ENCODE measurements around the gene EML6.
"Not testable (repeated sequence)": the region's sequence is repeated elsewhere in the genome, so short reads cannot be mapped to it uniquely, and the experiment has no call there.

Gene EML6

DNA sequence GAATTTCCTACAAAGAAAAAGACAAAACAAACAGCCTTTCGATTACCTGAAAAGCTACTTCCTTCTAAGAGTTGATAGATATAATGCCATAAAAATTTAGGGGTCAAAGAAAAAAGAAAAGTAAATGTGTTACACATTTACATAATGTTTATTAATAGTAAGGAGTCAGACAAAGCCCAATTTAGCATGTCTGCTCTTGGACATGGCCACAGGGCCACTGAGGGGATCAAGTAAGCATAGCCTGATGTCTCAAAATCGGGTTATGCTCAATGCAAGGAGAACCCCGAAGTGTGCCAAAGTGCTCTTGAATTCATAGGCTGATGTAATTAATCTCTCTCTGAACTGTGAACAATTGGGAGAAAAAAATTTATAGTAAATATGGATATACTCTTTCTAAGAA lies 265.1 kb downstream of the EML6 start:
- no peaks in the 10 kb centered on the region for H3K9me3 Mint-ChIP-seq
- H3K27ac Mint-ChIP-seq: no peak overlapping the region
- H3K36me3 Mint-ChIP-seq (ENCODE audit: low read depth): peaks cover 40% of the 10 kb centered on the region
- H3K4me1 Mint-ChIP-seq (ENCODE audit: low read depth): peaks cover 54% of the 10 kb centered on the region
- H3K27me3 Mint-ChIP-seq: no peaks in the 10 kb centered on the region
- H3K4me3 Mint-ChIP-seq: no peak overlapping the region
- DNase-seq: no peak

DNA sequence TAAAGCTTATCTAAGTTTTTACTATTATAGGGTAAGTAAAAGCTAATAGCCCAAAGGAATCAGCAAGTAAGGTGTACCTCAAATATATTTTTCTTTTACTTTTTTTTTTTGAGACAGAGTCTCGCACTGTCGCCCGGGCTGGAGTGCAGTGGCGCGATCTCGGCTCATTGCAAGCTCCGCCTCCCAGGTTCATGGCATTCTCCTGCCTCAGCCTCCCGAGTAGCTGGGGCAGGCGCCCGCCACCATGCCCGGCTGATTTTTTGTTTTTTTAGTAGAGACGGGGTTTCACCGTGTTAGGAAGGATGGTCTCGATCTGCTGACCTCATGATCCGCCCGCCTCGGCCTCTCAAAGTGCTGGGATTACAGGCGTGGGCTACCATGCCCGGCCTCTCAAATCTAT lies 267.2 kb downstream of the EML6 start:
- H3K9me3 Mint-ChIP-seq, DNase-seq, H3K27me3 Mint-ChIP-seq, H3K27ac Mint-ChIP-seq, H3K4me3 Mint-ChIP-seq: not testable (repeated sequence)
- Mint-ChIP-seq H3K36me3 (ENCODE audit: low read depth) (peaks cover 23% of the 10 kb centered on the region), H3K4me1 (ENCODE audit: low read depth) (peaks cover 55% of the 10 kb centered on the region)

DNA sequence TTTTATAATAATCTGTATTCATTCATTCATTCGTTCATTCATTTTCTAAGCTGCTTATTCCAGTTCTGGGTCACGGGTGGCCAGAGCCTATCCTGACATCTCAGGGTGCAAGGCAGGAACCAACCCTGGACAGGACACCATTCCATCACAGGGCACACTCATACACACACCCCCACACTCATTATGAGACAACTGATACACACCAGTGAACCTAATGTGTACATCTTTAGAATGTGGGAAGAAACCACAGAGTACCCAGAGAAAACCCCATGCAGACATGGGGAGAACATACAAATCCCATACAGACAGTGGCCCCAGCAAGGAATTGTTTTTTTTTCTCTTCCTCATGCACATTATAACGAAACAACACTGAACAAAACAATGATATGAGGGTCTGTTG lies 272.1 kb downstream of the EML6 start:
- H3K4me3 Mint-ChIP-seq: no peak overlapping the region
- H3K9me3 Mint-ChIP-seq: no peaks in the 10 kb centered on the region
- peak overlapping the region; percentile 52 for H3K27ac Mint-ChIP-seq
- H3K27me3 Mint-ChIP-seq: no peaks in the 10 kb centered on the region
- peaks cover 77% of the 10 kb centered on the region for H3K4me1 Mint-ChIP-seq (ENCODE audit: low read depth)
- peaks cover 6% of the 10 kb centered on the region for H3K36me3 Mint-ChIP-seq (ENCODE audit: low read depth)
- DNase-seq: no peak

DNA sequence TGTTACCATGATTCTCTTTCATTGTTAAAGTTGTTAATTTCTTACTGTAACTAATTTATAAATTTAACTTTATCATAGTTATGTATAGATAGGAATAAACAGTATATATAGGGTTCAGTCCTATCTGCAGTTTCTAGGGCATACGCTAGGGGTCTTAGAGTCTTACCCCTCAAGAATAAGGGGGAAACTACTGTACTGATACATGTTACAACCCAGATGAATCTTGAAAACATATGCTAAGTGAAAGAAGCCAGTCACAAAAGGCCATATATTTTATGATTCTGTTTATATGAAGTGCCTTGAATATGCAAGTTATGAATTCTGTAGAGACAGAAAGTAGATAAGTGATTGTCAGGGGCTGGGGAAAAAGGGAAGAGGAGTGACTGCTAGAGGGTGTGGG lies 274.4 kb downstream of the EML6 start:
- Mint-ChIP-seq H3K27me3 (no peaks in the 10 kb centered on the region), H3K9me3 (no peaks in the 10 kb centered on the region), H3K27ac (no peak overlapping the region), H3K4me3 (no peak overlapping the region), H3K36me3 (ENCODE audit: low read depth) (peaks cover 4% of the 10 kb centered on the region), H3K4me1 (ENCODE audit: low read depth) (peaks cover 77% of the 10 kb centered on the region)
- DNase-seq: no peak

DNA sequence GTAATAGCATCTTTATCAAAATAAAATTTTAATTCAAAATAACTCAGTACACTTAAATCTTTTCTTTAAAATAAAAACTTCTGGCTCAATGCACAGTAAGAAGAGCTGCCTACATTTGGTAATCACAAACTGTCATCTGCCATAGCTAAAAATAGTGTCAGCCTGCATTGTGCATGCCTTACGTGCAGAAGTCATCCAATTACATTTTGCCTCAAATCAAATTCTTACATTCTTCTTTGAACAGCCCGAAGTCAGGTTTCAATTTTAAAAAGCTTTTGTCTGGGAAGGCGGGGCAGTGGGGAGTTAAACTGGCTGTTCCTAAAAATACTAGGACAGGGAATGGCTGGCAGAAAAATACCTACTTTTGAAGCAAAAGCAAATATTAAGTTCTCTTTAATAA lies 275.7 kb downstream of the EML6 start:
- Mint-ChIP-seq H3K4me1 (ENCODE audit: low read depth) (peaks cover 79% of the 10 kb centered on the region), H3K9me3 (no peaks in the 10 kb centered on the region), H3K27me3 (no peaks in the 10 kb centered on the region), H3K36me3 (ENCODE audit: low read depth) (peaks cover 4% of the 10 kb centered on the region), H3K27ac (no peak overlapping the region), H3K4me3 (no peak overlapping the region)
- no peak for DNase-seq

DNA sequence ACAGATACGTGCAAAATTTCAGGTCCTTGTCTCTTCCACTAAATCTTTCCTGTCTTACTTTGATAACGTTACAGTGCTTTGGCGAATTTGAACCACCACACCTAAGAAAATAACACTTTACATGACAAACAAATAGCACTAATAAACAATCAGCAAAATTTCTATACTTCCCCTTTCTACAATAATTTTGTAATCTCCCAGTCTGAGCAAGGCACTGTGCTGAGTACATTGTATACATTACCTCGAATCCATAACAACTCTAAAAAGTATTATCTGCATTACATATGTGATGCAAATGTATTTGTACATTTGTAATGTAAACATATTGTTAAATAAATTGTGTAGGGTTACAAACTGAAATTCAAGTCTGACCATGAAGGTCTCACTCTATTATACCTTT lies 276.9 kb downstream of the EML6 start:
- Mint-ChIP-seq H3K4me1 (ENCODE audit: low read depth) (peaks cover 75% of the 10 kb centered on the region), H3K27me3 (no peaks in the 10 kb centered on the region), H3K9me3 (no peaks in the 10 kb centered on the region), H3K27ac (no peak overlapping the region), H3K4me3 (no peak overlapping the region), H3K36me3 (ENCODE audit: low read depth) (peaks cover 4% of the 10 kb centered on the region)
- no peak for DNase-seq

DNA sequence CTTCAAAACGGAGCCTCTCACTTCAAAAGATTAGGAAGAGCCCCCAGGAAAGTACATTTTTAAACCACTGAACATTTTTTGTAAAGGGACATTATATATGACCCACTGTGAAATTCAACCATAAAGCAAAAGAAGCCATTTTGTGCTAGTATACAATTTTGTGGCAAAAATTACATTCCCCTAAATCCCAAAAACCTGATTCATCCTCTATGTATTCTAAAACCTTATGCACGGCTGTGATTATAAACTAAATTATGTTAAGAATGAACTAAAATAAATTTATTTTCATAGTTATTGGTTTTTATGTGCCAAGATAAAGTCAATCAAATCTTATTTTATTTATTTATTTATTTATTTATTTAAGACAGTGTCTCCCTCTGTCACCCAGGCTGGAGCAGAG lies 278.3 kb downstream of the EML6 start:
- Mint-ChIP-seq H3K36me3 (ENCODE audit: low read depth) (no peaks in the 10 kb centered on the region), H3K27ac (no peak overlapping the region), H3K4me1 (ENCODE audit: low read depth) (peaks cover 74% of the 10 kb centered on the region), H3K27me3 (no peaks in the 10 kb centered on the region), H3K9me3 (no peaks in the 10 kb centered on the region), H3K4me3 (no peak overlapping the region)
- no peak for DNase-seq

DNA sequence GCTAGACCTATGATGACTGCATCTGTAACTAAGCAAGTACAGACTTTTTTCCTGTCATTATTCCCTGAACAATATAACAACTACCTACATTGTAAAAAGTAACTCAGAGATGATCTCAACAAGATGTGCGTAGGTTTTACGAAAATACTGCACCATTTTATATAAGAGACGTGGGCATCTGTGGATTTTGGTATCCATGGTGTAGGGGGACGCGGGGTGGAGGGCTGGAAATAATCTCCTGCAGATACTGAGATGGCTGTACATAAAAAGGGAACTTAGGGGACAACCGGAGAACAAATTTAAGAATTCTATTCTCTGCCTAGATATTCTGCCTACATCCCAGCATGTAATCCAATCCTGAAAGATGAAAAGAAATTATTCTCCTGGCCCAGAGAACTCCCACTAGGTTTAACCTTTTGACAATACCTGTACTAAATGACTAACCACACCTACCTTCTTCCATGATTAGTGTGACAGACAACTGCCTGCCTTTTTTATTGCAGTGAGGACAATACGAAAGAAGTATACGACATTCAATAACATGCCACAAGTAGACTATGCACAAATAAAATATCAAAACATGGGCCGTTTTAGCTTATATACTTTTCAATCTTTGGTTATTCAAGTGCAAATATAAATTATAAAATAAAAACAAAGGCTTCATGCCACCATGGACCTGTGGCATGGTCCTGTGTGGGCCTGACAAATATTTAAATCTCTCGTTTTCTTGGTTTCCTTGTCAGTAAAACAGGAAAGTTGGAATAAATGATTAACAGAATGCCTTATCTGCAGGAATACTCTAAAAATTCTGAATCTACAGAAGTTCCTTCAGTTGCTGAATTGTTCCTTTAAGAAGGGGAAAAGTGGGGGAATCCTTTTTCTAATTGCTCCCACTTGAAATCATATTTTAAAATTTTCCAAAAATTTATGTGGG lies 280.5 kb downstream of the EML6 start:
- no peak for DNase-seq
- Mint-ChIP-seq H3K4me1 (ENCODE audit: low read depth) (peaks cover 68% of the 10 kb centered on the region), H3K27me3 (no peaks in the 10 kb centered on the region), H3K27ac (no peak overlapping the region), H3K36me3 (ENCODE audit: low read depth) (no peaks in the 10 kb centered on the region), H3K9me3 (no peaks in the 10 kb centered on the region), H3K4me3 (no peak overlapping the region)

DNA sequence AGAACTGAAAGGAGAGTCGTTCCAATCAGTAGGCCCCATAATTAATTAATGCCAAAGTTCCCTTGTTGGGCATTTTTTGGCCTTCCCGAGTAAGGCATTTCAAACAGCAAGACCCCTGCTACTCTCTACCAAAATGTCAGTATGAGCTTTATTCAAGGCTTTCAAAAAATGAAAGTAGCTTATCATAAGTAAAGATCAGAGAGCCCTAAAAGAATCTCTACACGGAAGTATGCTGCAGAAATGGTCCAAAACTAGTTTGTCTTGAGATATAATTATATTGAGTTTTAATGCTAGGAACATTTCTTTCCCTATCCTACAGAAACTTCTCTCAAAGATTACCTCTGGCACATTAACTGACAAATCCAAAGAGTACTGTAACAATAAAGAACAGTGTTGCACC lies 282.8 kb downstream of the EML6 start:
- H3K36me3 Mint-ChIP-seq (ENCODE audit: low read depth): no peaks in the 10 kb centered on the region

DNA sequence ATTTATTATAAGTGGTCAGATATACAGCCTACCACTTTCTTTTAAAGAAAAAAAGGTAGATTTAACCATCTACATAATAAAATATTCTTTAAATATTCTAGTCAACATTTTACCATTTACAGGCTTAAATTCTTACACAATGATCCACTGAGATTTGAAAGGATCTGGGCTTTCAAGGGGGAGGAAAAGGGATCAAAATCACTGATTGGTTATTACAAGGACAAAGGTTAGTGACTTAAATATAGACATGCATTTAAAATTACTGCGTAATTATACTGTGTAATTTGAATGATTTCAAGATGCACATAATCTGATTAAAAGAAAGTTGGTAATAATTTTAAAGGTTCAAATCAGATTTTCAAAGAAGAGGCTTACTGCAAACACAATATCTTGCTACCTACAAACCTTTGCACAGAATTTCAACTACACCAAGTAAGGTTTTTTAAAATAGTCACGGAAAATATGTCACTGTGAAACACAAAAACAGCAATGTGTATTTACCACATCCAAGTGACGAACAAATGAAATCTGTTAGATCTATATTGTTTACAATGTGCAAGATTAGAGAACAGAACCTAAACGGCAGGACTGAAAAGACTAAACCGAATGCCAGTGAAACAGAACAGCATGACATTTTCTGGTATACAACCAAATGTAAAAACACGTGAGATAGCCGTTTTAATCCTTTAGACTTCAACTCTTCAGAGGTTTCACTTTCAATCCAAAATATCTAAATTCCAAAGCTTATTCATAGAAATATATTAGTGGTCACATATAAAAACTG lies 286.0 kb downstream of the EML6 start:
- Mint-ChIP-seq H3K4me3 (peak overlapping the region; percentile 76), H3K4me1 (ENCODE audit: low read depth) (peaks cover 72% of the 10 kb centered on the region), H3K27ac (peak overlapping the region; percentile 62), H3K9me3 (no peaks in the 10 kb centered on the region), H3K27me3 (no peaks in the 10 kb centered on the region), H3K36me3 (ENCODE audit: low read depth) (no peaks in the 10 kb centered on the region)
- DNase-seq: no peak

More for the DNA sequence above, 282.8 kb downstream of the EML6 start:
- no peaks in the 10 kb centered on the region for H3K27me3 Mint-ChIP-seq
- H3K4me3 Mint-ChIP-seq: no peak overlapping the region
- no peak overlapping the region for H3K27ac Mint-ChIP-seq
- H3K4me1 Mint-ChIP-seq (ENCODE audit: low read depth): peaks cover 68% of the 10 kb centered on the region
- H3K9me3 Mint-ChIP-seq: no peaks in the 10 kb centered on the region
- DNase-seq: no peak

DNA sequence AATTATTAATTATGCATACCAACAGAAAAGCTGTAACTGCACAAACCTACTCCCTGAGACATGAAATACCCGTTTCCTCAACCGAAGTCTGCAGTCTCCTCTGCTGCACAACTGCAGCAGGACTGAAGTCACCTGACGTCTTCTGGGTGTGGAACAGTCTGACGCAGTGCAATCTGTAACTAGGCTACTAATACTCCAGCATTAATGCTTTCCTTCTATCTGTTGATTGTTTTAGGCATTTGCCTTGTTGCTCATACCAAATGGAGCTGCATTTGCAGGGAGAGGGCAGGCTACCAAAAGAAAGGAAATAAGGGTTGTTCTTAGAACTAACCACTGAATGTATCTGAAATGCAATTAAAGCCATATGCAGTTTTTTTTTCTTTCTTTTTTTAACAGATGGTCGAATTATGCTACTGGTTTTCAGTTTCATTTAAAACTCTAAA lies 286.7 kb downstream of the EML6 start:
- Mint-ChIP-seq H3K27me3 (no peaks in the 10 kb centered on the region), H3K4me1 (ENCODE audit: low read depth) (peaks cover 71% of the 10 kb centered on the region), H3K4me3 (peak overlapping the region; percentile 76), H3K9me3 (no peaks in the 10 kb centered on the region), H3K36me3 (ENCODE audit: low read depth) (no peaks in the 10 kb centered on the region), H3K27ac (peak overlapping the region; percentile 80)
- peak; percentile 35 for DNase-seq

DNA sequence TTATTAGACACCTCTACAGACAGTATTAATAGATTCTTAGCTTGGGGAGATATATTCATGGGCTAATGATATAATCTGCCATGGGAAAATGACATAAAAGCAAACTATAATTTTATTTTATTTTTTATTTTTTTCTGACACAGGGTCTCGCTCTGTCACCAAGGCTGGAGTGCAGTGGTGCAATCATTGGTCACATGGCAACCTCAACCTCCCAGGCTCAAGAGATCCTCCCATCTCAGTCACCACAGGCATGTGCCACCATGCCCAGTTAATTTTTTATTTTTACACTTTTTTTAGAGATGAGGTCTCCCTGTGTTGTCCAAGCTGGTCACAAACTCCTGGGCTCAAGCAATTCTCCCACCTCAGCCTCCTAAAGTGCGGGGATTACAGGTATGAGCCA lies 287.5 kb downstream of the EML6 start:
- Mint-ChIP-seq H3K36me3 (ENCODE audit: low read depth) (no peaks in the 10 kb centered on the region), H3K4me3 (peak overlapping the region; percentile 76), H3K9me3 (no peaks in the 10 kb centered on the region), H3K4me1 (ENCODE audit: low read depth) (peaks cover 71% of the 10 kb centered on the region), H3K27ac (no peak overlapping the region), H3K27me3 (no peaks in the 10 kb centered on the region)
- DNase-seq: no peak

DNA sequence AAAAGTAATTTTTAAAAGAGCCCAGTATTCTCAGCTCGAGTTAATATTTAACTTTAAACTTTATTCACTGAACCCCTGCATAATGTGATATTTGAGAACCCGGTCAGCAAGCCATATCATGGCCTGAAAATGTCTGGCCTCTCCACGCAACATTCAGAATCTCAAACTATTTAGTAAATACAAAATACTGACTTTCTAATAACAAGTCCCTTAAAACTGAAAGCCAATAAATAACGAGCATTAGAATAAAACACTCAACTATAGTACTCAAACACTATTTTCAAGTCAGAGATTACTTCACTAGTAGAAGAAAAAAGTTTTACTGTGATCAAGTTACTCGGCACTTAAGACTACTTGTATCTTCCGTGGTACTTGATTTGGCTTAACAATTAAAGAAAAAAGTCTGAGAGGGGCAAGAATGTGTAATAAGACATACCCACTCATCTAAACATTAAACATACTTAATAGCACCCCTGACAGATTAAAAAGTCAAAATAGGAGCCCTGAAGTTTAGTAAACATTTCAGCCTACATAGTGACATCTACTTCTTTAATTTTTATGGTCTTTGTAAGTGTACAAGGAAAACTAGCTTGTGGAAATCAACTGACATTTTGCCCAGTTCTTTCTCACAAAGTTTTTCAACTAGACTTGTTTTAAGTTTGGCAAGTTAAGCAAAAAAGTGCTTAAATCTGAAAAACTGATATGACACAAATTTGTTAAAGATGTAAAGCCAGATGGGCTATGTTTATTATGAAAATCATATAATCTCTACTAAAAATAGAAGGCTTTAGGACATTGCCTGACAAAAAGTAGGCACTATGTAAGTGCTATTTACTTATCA lies 288.6 kb downstream of the EML6 start:
- peaks cover 59% of the 10 kb centered on the region for H3K4me1 Mint-ChIP-seq (ENCODE audit: low read depth)
- H3K4me3 Mint-ChIP-seq: no peak overlapping the region
- no peak for DNase-seq
- no peaks in the 10 kb centered on the region for H3K36me3 Mint-ChIP-seq (ENCODE audit: low read depth)
- H3K27ac Mint-ChIP-seq: peak overlapping the region; percentile 34
- no peaks in the 10 kb centered on the region for H3K9me3 Mint-ChIP-seq
- H3K27me3 Mint-ChIP-seq: no peaks in the 10 kb centered on the region
